ENCODE results near the gene GRID1. TPM values are rescaled to one million over a fixed set of nuclear protein-coding genes. Genes with fewer than 3 reads are reported as not detected.

The GRID1 gene
- total RNA-seq, 2 donors from 2014 or later, result not detected

GRCh38 chr10:85993140-85993539 is 373.5 kb downstream of the GRID1 start:
- H3K9me3 Mint-ChIP-seq, result no peaks in the 10 kb centered on the region
- H3K27me3 Mint-ChIP-seq, result peaks cover 0 to 17% of the 10 kb centered on the region in 2 donors
- H3K4me1 Mint-ChIP-seq (ENCODE audit: low read depth in 2 of 2), result no peaks in the 10 kb centered on the region
- no peak overlapping the region for H3K4me3 Mint-ChIP-seq
- ATAC-seq (no peak), DNase-seq (ENCODE audit: low spot score) (no peak)
- no peak overlapping the region for H3K27ac Mint-ChIP-seq
- H3K36me3 Mint-ChIP-seq, result no peaks in the 10 kb centered on the region

DNA sequence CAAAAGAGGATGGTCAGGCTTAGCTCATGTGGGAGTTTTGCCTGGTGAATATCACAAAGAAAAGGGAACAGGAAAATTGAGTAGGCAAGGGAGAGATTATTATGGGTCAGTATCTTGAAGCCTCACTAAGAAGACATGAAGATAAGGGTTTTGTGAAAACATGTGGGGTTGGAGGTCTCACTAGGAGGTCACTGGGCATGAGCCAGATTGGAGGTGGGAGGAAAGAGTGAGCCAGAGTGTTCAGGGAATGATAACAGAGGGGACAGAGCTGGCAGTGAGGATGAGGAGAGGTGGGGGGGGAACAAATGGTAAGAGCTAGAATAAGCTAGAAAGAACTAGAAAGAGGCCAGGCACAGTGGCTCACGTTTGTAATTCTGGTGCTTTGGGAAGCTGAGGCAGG is 374.3 kb downstream of the GRID1 start:
- Mint-ChIP-seq H3K27me3 (peaks cover 0 to 18% of the 10 kb centered on the region in 2 donors), H3K9me3 (no peaks in the 10 kb centered on the region), H3K27ac (no peak overlapping the region), H3K4me1 (ENCODE audit: low read depth in 2 of 2) (no peaks in the 10 kb centered on the region), H3K4me3 (no peak overlapping the region), H3K36me3 (no peaks in the 10 kb centered on the region)
- ATAC-seq (no peak), DNase-seq (ENCODE audit: low spot score) (no peak)

DNA sequence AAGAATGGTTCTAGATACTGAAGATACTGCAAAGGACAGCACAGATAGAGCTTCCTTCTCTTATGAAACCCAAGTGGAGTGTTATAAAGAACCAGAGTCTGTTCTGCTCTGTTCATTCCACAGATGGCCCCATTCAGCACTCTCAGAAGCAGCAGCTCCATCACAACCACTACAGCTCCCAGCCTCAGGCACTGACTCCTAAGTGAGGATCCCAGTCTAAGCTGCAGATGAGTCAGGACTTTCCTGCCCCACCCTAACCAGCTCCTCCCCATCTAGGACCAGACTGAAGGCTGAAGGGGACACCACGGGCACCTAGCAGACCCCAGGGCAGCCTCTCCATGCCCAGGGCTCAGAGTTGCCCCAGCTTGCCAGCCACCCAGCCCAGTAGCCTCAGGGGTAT is 379.8 kb downstream of the GRID1 start:
- Mint-ChIP-seq H3K4me3 (no peak overlapping the region), H3K9me3 (no peaks in the 10 kb centered on the region), H3K4me1 (ENCODE audit: low read depth in 2 of 2) (no peaks in the 10 kb centered on the region), H3K36me3 (no peaks in the 10 kb centered on the region), H3K27me3 (peaks cover 0 to 15% of the 10 kb centered on the region in 2 donors), H3K27ac (no peak overlapping the region)
- DNase-seq (ENCODE audit: low spot score), result no peak
- no peak for ATAC-seq

DNA sequence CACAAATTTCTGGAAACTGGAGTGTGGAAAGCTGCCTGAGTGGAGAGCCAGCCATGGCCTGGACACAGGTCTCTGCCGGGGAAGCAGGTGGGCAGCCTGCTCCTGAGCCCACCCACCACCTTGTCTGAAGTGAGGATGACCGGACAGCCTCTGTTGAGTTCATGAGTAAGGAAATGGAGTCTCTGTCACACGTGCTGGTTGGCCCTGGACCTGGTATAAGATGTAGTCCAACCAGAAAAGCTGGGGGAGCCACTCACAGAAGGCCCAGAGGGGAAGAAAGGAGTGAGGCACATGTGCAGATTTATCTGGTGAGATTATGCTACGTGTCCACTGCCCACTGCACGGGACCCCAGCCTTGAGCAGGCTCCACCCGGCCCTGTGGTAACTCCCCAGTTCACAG is 383.5 kb downstream of the GRID1 start:
- Mint-ChIP-seq H3K4me1 (ENCODE audit: low read depth in 2 of 2) (no peaks in the 10 kb centered on the region), H3K36me3 (no peaks in the 10 kb centered on the region), H3K27ac (no peak overlapping the region), H3K9me3 (no peaks in the 10 kb centered on the region), H3K4me3 (no peak overlapping the region), H3K27me3 (peaks cover 2 to 14% of the 10 kb centered on the region in 2 donors)
- ATAC-seq (no peak), DNase-seq (ENCODE audit: low spot score) (no peak)

DNA sequence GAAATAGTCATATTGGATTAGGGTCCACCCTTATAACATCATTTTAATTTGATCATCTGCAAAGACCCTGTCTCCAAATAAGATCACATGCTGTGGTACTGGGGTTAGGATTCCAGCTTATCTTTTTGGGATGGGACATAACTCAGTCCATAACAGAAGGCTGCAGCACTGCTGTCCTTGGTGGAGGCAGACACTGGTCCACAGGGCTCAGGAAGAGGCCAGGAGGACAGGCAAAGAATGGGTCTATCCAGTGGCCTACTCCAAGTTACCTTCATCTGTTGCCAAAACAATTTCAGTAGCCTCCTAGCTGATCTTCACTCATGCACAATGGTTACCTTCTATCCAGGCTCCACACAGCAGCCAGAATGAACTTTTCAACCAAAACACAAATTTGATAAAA is 387.0 kb downstream of the GRID1 start:
- ATAC-seq (no peak), DNase-seq (ENCODE audit: low spot score) (no peak)
- Mint-ChIP-seq H3K27ac (no peak overlapping the region), H3K4me1 (ENCODE audit: low read depth in 2 of 2) (no peaks in the 10 kb centered on the region), H3K27me3 (peaks cover 2 to 12% of the 10 kb centered on the region in 2 donors), H3K4me3 (no peak overlapping the region), H3K36me3 (no peaks in the 10 kb centered on the region), H3K9me3 (no peaks in the 10 kb centered on the region)

DNA sequence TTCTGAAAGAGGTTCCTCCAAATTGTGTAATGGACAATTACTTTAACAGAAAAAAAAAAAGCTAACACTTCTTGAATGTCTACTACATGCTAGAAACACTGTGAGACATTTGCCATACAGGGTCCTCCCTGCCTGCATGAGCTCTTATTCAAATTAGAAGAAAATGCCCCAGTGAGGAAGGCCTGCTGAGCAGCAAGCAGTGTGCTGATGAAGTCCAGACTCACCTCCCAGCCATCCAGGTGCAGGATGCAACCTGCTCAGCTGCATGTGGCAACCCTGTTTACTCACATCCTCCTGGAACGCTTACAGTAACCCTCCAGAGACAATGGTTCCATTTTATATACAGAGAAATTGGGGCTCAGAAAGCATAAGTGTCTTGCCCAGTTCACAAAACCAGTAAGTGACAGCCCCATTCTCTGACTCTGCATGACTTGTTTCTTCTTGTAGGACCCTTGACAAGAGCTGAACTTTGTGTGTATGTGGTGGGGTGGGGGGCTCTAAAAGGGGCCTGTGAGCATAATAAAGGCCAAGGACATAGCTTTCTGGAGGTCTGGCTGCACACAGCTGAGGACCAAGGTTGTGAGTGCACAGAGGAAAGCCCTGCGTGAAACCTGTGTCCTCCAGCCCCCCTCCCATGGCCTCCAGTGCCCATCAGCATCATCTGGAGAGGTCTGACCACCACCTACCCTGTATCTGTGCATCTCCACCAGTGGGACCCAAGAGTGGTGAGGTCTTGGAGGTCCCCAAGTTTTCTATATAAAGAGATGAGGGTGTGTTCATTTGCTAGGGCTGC is 387.8 kb downstream of the GRID1 start:
- H3K27me3 Mint-ChIP-seq, result peaks cover 2 to 7% of the 10 kb centered on the region in 2 donors
- H3K4me1 Mint-ChIP-seq (ENCODE audit: low read depth in 2 of 2), result no peaks in the 10 kb centered on the region
- H3K36me3 Mint-ChIP-seq, result no peaks in the 10 kb centered on the region
- no peaks in the 10 kb centered on the region for H3K9me3 Mint-ChIP-seq
- DNase-seq (ENCODE audit: low spot score) (no peak), ATAC-seq (no peak)
- H3K27ac Mint-ChIP-seq, result no peak overlapping the region
- no peak overlapping the region for H3K4me3 Mint-ChIP-seq

GRCh38 chr10:85977642-85978041 is 389.0 kb downstream of the GRID1 start:
- Mint-ChIP-seq H3K27ac (no peak overlapping the region), H3K36me3 (no peaks in the 10 kb centered on the region), H3K27me3 (peaks cover 2 to 6% of the 10 kb centered on the region in 2 donors), H3K4me3 (no peak overlapping the region), H3K9me3 (no peaks in the 10 kb centered on the region), H3K4me1 (ENCODE audit: low read depth in 2 of 2) (no peaks in the 10 kb centered on the region)
- ATAC-seq (no peak), DNase-seq (ENCODE audit: low spot score) (no peak)

DNA sequence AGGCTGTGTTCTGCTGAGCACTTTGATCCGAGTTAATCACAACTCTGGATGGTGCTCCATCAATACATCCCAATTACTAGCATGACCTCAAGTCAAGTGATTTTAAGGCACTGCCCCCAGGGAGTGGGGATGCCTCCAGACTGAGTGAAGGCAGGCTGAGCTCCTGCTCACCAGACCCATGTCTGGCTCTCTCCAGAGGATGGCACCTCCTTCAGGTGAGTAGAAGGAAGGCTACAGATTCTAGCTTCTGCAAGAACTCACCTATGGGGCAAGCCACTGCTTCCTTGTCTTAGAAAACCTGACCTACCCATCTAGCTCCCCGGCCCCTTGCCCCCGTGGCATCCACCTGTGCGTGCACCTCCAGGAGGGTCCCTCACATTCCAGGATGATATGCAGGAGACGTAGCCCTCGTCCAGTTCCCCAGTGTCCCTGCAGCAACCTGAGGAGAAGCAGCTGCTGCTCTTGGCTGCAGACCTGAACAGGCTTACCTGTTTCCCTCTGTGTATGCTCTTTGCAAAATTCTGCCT is 390.3 kb downstream of the GRID1 start:
- no peak overlapping the region for H3K4me3 Mint-ChIP-seq
- H3K27me3 Mint-ChIP-seq, result peaks cover 2 to 6% of the 10 kb centered on the region in 2 donors
- H3K4me1 Mint-ChIP-seq (ENCODE audit: low read depth in 2 of 2), result no peaks in the 10 kb centered on the region
- DNase-seq (ENCODE audit: low spot score) (no peak), ATAC-seq (peak in 1 of 2 donors; percentile 22)
- no peaks in the 10 kb centered on the region for H3K9me3 Mint-ChIP-seq
- H3K27ac Mint-ChIP-seq, result no peak overlapping the region
- no peaks in the 10 kb centered on the region for H3K36me3 Mint-ChIP-seq

DNA sequence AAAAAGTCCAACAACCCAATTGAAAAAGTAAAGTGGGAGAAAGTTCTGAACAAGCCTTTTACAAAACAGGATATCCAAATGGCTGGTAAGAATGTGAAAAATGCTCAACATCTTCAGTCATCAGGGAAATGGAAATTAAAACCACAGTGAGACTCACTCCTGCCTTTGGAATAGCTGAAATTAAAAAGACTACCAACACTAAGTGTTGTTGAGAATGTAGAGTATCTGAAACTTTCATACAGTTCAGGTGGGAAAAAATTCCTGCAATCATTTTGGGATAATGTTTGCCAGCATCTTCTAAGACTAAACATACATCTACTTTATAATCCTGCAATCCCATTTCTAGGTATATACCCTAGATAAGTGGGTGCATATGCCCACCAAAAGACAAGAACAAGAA is 395.1 kb downstream of the GRID1 start:
- Mint-ChIP-seq H3K4me3 (no peak overlapping the region), H3K4me1 (ENCODE audit: low read depth in 2 of 2) (no peaks in the 10 kb centered on the region)

DNA sequence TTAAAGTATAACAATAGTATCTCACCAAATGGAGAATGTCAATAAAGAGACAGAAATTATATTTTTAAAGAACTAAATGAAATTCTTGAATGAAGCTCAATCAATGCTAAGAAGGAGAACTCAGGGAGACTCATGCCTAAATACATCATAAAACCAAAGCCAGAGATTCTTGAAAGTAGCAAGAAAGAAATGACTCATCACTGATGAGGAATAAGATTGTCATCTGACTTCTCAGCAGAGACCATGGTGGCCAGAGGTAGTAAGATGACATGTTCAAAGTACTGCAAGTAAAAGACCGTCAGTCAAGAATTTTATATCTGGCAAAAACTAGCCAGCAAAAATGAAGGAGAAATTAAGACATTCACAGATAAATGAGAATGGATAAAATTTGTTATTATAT is 399.0 kb downstream of the GRID1 start:
- no peak for ATAC-seq
- Mint-ChIP-seq H3K9me3 (peaks cover 10% of the 10 kb centered on the region), H3K36me3 (peaks cover 11% of the 10 kb centered on the region), H3K4me1 (ENCODE audit: low read depth in 2 of 2) (no peaks in the 10 kb centered on the region), H3K4me3 (no peak overlapping the region), H3K27me3 (peaks cover 2 to 21% of the 10 kb centered on the region in 2 donors), H3K27ac (no peak overlapping the region)
- DNase-seq (ENCODE audit: low spot score), result no peak

More for the DNA sequence above, 395.1 kb downstream of the GRID1 start:
- DNase-seq (ENCODE audit: low spot score), result no peak
- ATAC-seq, result no peak
- Mint-ChIP-seq H3K27me3 (peaks cover 2 to 14% of the 10 kb centered on the region in 2 donors), H3K36me3 (no peaks in the 10 kb centered on the region), H3K27ac (no peak overlapping the region), H3K9me3 (peaks cover 3% of the 10 kb centered on the region)

- DNase-seq (ENCODE audit: low spot score) (no peak), ATAC-seq (no peak)
- H3K9me3 Mint-ChIP-seq, result peaks cover 7% of the 10 kb centered on the region
- no peak overlapping the region for H3K27ac Mint-ChIP-seq
- no peaks in the 10 kb centered on the region for H3K4me1 Mint-ChIP-seq (ENCODE audit: low read depth in 2 of 2)
- H3K36me3 Mint-ChIP-seq, result peaks cover 11% of the 10 kb centered on the region
- peaks cover 0 to 19% of the 10 kb centered on the region in 2 donors for H3K27me3 Mint-ChIP-seq
- H3K4me3 Mint-ChIP-seq, result no peak overlapping the region
These were observed 405.0 kb downstream of the GRID1 start for GRCh38 chr10:85961479-85962067.

GRCh38 chr10:85961073-85961472 is 405.5 kb downstream of the GRID1 start:
- Mint-ChIP-seq H3K4me1 (ENCODE audit: low read depth in 2 of 2) (no peaks in the 10 kb centered on the region), H3K27ac (no peak overlapping the region)
- no peak for ATAC-seq

GRCh38 chr10:85959239-85959638 is 407.4 kb downstream of the GRID1 start:
- no peak overlapping the region for H3K27ac Mint-ChIP-seq
- peaks cover 7% of the 10 kb centered on the region for H3K36me3 Mint-ChIP-seq
- peaks cover 0 to 19% of the 10 kb centered on the region in 2 donors for H3K27me3 Mint-ChIP-seq
- no peak for DNase-seq (ENCODE audit: low spot score)
- H3K4me1 Mint-ChIP-seq (ENCODE audit: low read depth in 2 of 2), result no peaks in the 10 kb centered on the region
- H3K9me3 Mint-ChIP-seq, result peaks cover 7% of the 10 kb centered on the region
- no peak for ATAC-seq
- no peak overlapping the region for H3K4me3 Mint-ChIP-seq

More at GRCh38 chr10:85961073-85961472, 405.5 kb downstream of the GRID1 start:
- no peak for DNase-seq (ENCODE audit: low spot score)
- no peak overlapping the region for H3K4me3 Mint-ChIP-seq
- H3K27me3 Mint-ChIP-seq, result peaks cover 0 to 19% of the 10 kb centered on the region in 2 donors
- H3K36me3 Mint-ChIP-seq, result peaks cover 11% of the 10 kb centered on the region
- peaks cover 7% of the 10 kb centered on the region for H3K9me3 Mint-ChIP-seq

DNA sequence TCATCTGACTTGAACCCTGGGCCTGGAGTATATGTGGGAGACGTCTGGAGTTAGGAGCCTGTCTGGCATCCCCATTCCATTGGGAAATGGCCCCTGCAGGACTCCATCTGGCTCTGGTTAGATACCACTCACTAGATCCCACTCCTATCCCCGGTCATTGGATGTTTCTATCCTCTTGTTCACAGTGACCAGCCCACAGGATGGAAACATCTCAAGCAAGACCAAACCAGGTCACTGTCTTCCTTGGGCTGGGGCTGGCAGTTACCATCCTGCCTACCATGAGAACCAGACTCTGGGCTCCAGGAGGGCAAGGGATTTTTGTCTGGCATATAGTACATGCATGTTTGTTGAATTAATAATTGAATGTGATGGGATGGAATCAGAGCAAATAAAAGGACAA is 415.7 kb downstream of the GRID1 start:
- H3K36me3 Mint-ChIP-seq, result no peaks in the 10 kb centered on the region
- no peak overlapping the region for H3K4me3 Mint-ChIP-seq
- H3K27ac Mint-ChIP-seq, result no peak overlapping the region
- peaks cover 0 to 3% of the 10 kb centered on the region in 2 donors for H3K4me1 Mint-ChIP-seq (ENCODE audit: low read depth in 2 of 2)
- no peaks in the 10 kb centered on the region for H3K27me3 Mint-ChIP-seq
- H3K9me3 Mint-ChIP-seq, result no peaks in the 10 kb centered on the region
- ATAC-seq (no peak), DNase-seq (ENCODE audit: low spot score) (no peak)
